Measurements from ENCODE around the gene HEATR9.

Gene HEATR9

GRCh38 chr17:35841101-35841500 lies 27.6 kb downstream of the HEATR9 start:
- Histone ChIP-seq H3K79me1 (replicated peaks; ENCODE audit: low read length, poor library complexity, severe bottlenecking) (peaks cover 19% of the 10 kb centered on the region), H2AFZ (ENCODE audit: low read depth, low read length) (no peak overlapping the region), H3K4ac (ENCODE audit: low read depth in 1 of 2, low read length in 2 of 2) (no peak overlapping the region), H2BK120ac (ENCODE audit: low read depth, low read length) (no peak overlapping the region), H2BK15ac (ENCODE audit: low read depth, poor library complexity, severe bottlenecking) (no peak overlapping the region), H3K36me3 (ENCODE audit: control insufficient read depth in 1 of 2, insufficient read depth in 2 of 2, low read depth in 1 of 2, low read length in 2 of 2) (peaks cover 52 to 88% of the 10 kb centered on the region in 2 experiments), H3K14ac (ENCODE audit: low read length in 2 of 2) (no peak overlapping the region), H3K9me3 (ENCODE audit: control insufficient read depth, low read length) (no peaks in the 10 kb centered on the region), H2BK5ac (ENCODE audit: low read depth, low read length, poor library complexity, severe bottlenecking) (no peak overlapping the region), H3K27me3 (ENCODE audit: control insufficient read depth in 1 of 2, insufficient read depth in 1 of 2, low read length in 2 of 2) (no peaks in the 10 kb centered on the region), H3K23ac (ENCODE audit: low read length in 2 of 2) (no peak overlapping the region), H3K4me2 (ENCODE audit: low read length, poor library complexity, severe bottlenecking) (no peak overlapping the region), H3K18ac (ENCODE audit: low read depth in 1 of 2, low read length in 2 of 2) (no peak overlapping the region), H3K4me3 (ENCODE audit: insufficient read depth in 1 of 2, low read depth in 1 of 2, low read length in 2 of 2) (no peak overlapping the region), H3K4me1 (ENCODE audit: control insufficient read depth, insufficient read depth, low read depth, low read length) (no peaks in the 10 kb centered on the region), H2AK5ac (ENCODE audit: low read length, severe bottlenecking) (no peak overlapping the region), H3K9ac (ENCODE audit: low read length) (no peak overlapping the region), H3K27ac (ENCODE audit: low read length, poor library complexity, severe bottlenecking) (no peak overlapping the region), H2BK12ac (ENCODE audit: low read length in 2 of 2) (no peak overlapping the region), H4K91ac (ENCODE audit: low read length) (no peak overlapping the region), H4K8ac (ENCODE audit: low read length) (no peak overlapping the region)
- no peak for DNase-seq
- no CpG with 5 or more reads among the region's 3 CpGs for WGBS

- Histone ChIP-seq H2BK120ac (ENCODE audit: low read depth, low read length) (no peak overlapping the region), H3K9me3 (ENCODE audit: control insufficient read depth, low read length) (no peaks in the 10 kb centered on the region), H3K27ac (ENCODE audit: low read length, poor library complexity, severe bottlenecking) (no peak overlapping the region), H3K14ac (ENCODE audit: low read length in 2 of 2) (no peak overlapping the region), H4K8ac (ENCODE audit: low read length) (no peak overlapping the region), H3K4me3 (ENCODE audit: insufficient read depth in 1 of 2, low read depth in 1 of 2, low read length in 2 of 2) (no peak overlapping the region), H3K27me3 (ENCODE audit: control insufficient read depth in 1 of 2, insufficient read depth in 1 of 2, low read length in 2 of 2) (no peaks in the 10 kb centered on the region), H2AK5ac (ENCODE audit: low read length, severe bottlenecking) (no peak overlapping the region), H2BK15ac (ENCODE audit: low read depth, poor library complexity, severe bottlenecking) (no peak overlapping the region), H3K4me2 (ENCODE audit: low read length, poor library complexity, severe bottlenecking) (no peak overlapping the region), H4K91ac (ENCODE audit: low read length) (no peak overlapping the region), H2BK5ac (ENCODE audit: low read depth, low read length, poor library complexity, severe bottlenecking) (no peak overlapping the region), H2BK12ac (ENCODE audit: low read length in 2 of 2) (no peak overlapping the region), H3K18ac (ENCODE audit: low read depth in 1 of 2, low read length in 2 of 2) (no peak overlapping the region), H3K23ac (ENCODE audit: low read length in 2 of 2) (no peak overlapping the region), H3K4ac (ENCODE audit: low read depth in 1 of 2, low read length in 2 of 2) (no peak overlapping the region), H3K79me1 (replicated peaks; ENCODE audit: low read length, poor library complexity, severe bottlenecking) (peaks cover 8% of the 10 kb centered on the region), H3K36me3 (ENCODE audit: control insufficient read depth in 1 of 2, insufficient read depth in 2 of 2, low read depth in 1 of 2, low read length in 2 of 2) (peaks cover 13 to 85% of the 10 kb centered on the region in 2 experiments), H2AFZ (ENCODE audit: low read depth, low read length) (no peak overlapping the region), H3K4me1 (ENCODE audit: control insufficient read depth, insufficient read depth, low read depth, low read length) (no peaks in the 10 kb centered on the region), H3K9ac (ENCODE audit: low read length) (no peak overlapping the region)
- DNase-seq, result no peak
- WGBS, result no CpG with 5 or more reads among the region's 1 CpG
Measured at GRCh38 chr17:35825206-35825605, 43.5 kb downstream of the HEATR9 start.

GRCh38 chr17:35821308-35821707 lies 47.4 kb downstream of the HEATR9 start:
- Histone ChIP-seq H3K4ac (ENCODE audit: low read depth in 1 of 2, low read length in 2 of 2) (no peak overlapping the region), H2BK15ac (ENCODE audit: low read depth, poor library complexity, severe bottlenecking) (no peak overlapping the region), H3K18ac (ENCODE audit: low read depth in 1 of 2, low read length in 2 of 2) (no peak overlapping the region), H2AK5ac (ENCODE audit: low read length, severe bottlenecking) (no peak overlapping the region), H2AFZ (ENCODE audit: low read depth, low read length) (no peak overlapping the region), H3K9ac (ENCODE audit: low read length) (no peak overlapping the region), H4K91ac (ENCODE audit: low read length) (no peak overlapping the region), H4K8ac (ENCODE audit: low read length) (no peak overlapping the region), H3K14ac (ENCODE audit: low read length in 2 of 2) (no peak overlapping the region), H3K4me3 (ENCODE audit: insufficient read depth in 1 of 2, low read depth in 1 of 2, low read length in 2 of 2) (no peak overlapping the region), H3K4me2 (ENCODE audit: low read length, poor library complexity, severe bottlenecking) (no peak overlapping the region), H3K23ac (ENCODE audit: low read length in 2 of 2) (no peak overlapping the region), H3K4me1 (ENCODE audit: control insufficient read depth, insufficient read depth, low read depth, low read length) (peaks cover 6% of the 10 kb centered on the region), H2BK120ac (ENCODE audit: low read depth, low read length) (no peak overlapping the region), H2BK5ac (ENCODE audit: low read depth, low read length, poor library complexity, severe bottlenecking) (no peak overlapping the region), H3K36me3 (ENCODE audit: control insufficient read depth in 1 of 2, insufficient read depth in 2 of 2, low read depth in 1 of 2, low read length in 2 of 2) (peaks cover 6 to 93% of the 10 kb centered on the region in 2 experiments), H3K27me3 (ENCODE audit: control insufficient read depth in 1 of 2, insufficient read depth in 1 of 2, low read length in 2 of 2) (no peaks in the 10 kb centered on the region), H2BK12ac (ENCODE audit: low read length in 2 of 2) (no peak overlapping the region), H3K9me3 (ENCODE audit: control insufficient read depth, low read length) (no peaks in the 10 kb centered on the region), H3K79me1 (replicated peaks; ENCODE audit: low read length, poor library complexity, severe bottlenecking) (peaks cover 8% of the 10 kb centered on the region), H3K27ac (ENCODE audit: low read length, poor library complexity, severe bottlenecking) (no peak overlapping the region)
- 100% methylated on average over 2 of the region's 2 CpGs for WGBS
- DNase-seq, result no peak

- H3K27me3 ChIP-seq (ENCODE audit: control insufficient read depth in 1 of 2, insufficient read depth in 1 of 2, low read length in 2 of 2), result no peaks in the 10 kb centered on the region
- H3K23ac ChIP-seq (ENCODE audit: low read length in 2 of 2), result no peak overlapping the region
- H4K8ac ChIP-seq (ENCODE audit: low read length), result no peak overlapping the region
- H3K4me2 ChIP-seq (ENCODE audit: low read length, poor library complexity, severe bottlenecking), result no peak overlapping the region
- H3K4me3 ChIP-seq (ENCODE audit: insufficient read depth in 1 of 2, low read depth in 1 of 2, low read length in 2 of 2), result no peak overlapping the region
- no peak overlapping the region for H2AK5ac ChIP-seq (ENCODE audit: low read length, severe bottlenecking)
- no peak overlapping the region for H3K18ac ChIP-seq (ENCODE audit: low read depth in 1 of 2, low read length in 2 of 2)
- no peak overlapping the region for H2BK5ac ChIP-seq (ENCODE audit: low read depth, low read length, poor library complexity, severe bottlenecking)
- no peak overlapping the region for H2BK120ac ChIP-seq (ENCODE audit: low read depth, low read length)
- peaks cover 4% of the 10 kb centered on the region for H3K79me1 ChIP-seq (replicated peaks; ENCODE audit: low read length, poor library complexity, severe bottlenecking)
- H2AFZ ChIP-seq (ENCODE audit: low read depth, low read length), result no peak overlapping the region
- H3K27ac ChIP-seq (ENCODE audit: low read length, poor library complexity, severe bottlenecking), result no peak overlapping the region
- H3K4me1 ChIP-seq (ENCODE audit: control insufficient read depth, insufficient read depth, low read depth, low read length), result peaks cover 8% of the 10 kb centered on the region
- no peak for DNase-seq
- H3K14ac ChIP-seq (ENCODE audit: low read length in 2 of 2), result no peak overlapping the region
- no peak overlapping the region for H4K91ac ChIP-seq (ENCODE audit: low read length)
- H2BK15ac ChIP-seq (ENCODE audit: low read depth, poor library complexity, severe bottlenecking), result no peak overlapping the region
- H2BK12ac ChIP-seq (ENCODE audit: low read length in 2 of 2), result no peak overlapping the region
- H3K4ac ChIP-seq (ENCODE audit: low read depth in 1 of 2, low read length in 2 of 2), result no peak overlapping the region
- peaks cover 8 to 90% of the 10 kb centered on the region in 2 experiments for H3K36me3 ChIP-seq (ENCODE audit: control insufficient read depth in 1 of 2, insufficient read depth in 2 of 2, low read depth in 1 of 2, low read length in 2 of 2)
- no peak overlapping the region for H3K9ac ChIP-seq (ENCODE audit: low read length)
- no peaks in the 10 kb centered on the region for H3K9me3 ChIP-seq (ENCODE audit: control insufficient read depth, low read length)
- WGBS, result 90% methylated on average over 1 of the region's 1 CpG
Measured at GRCh38 chr17:35819455-35819854, 49.2 kb downstream of the HEATR9 start.

Data from mesenchymal stem cell (in vitro differentiated cells and primary cell).